H1 (cell line): ENCODE results near the gene ST8SIA5. TPM values are rescaled to one million over a fixed set of nuclear protein-coding genes. Genes with fewer than 3 reads are reported as not detected.

Experiments used
- CTCF ChIA-PET: fragments of 300-600 bp; sonication (Branson Sonifier 250); formaldehyde crosslinking; loops from one replicate; lab custom pipeline; 2021; ENCODE audit not compliant: partially characterized antibody; lab: Charles Lee
- POLR2A ChIA-PET: fragments of 300-600 bp; sonication (Branson Sonifier 250); formaldehyde crosslinking; loops from one replicate; lab custom pipeline; 2021; ENCODE audit warnings: inconsistent platforms; ENCODE audit not compliant: partially characterized antibody; lab: Charles Lee
- DNase-seq, 2 experiments: peaks; one replicate each; pipeline versions ENCODE4 v3.0.0 to v3.0.0-alpha.2; 2010 to 2022; ENCODE audit warnings: low spot score in 2 of 2, low read depth in 1 of 2, mixed read lengths in 1 of 2
- FAIRE-seq: peaks from 2 replicates; lab custom pipeline; 2011; peaks lifted over from hg19 to GRCh38; lab: Jason Lieb, UNC
- H2AFZ ChIP-seq: 2 replicates; pipeline ENCODE4 v1.8.1; 2012; ENCODE audit warnings: low read length, inconsistent platforms
- H2AK5ac ChIP-seq: 2 replicates; pipeline ENCODE4 v1.6.1; 2013; ENCODE audit warnings: low read depth, low read length
- H2BK120ac ChIP-seq: replicated peaks from 2 replicates; pipeline ENCODE3; 2013; ENCODE audit warnings: low read depth, low read length, inconsistent platforms
- H2BK12ac ChIP-seq: 2 replicates; pipeline ENCODE4 v1.6.1; 2013; ENCODE audit warnings: low read depth, low read length
- H2BK15ac ChIP-seq: 2 replicates; pipeline ENCODE4 v1.6.1; 2013; ENCODE audit warnings: low read length
- H2BK20ac ChIP-seq: 2 replicates; pipeline ENCODE4 v1.6.1; 2013; ENCODE audit warnings: low read length
- H2BK5ac ChIP-seq: 2 replicates; pipeline ENCODE4 v1.6.1; 2013; ENCODE audit warnings: low read depth, low read length
- H3K14ac ChIP-seq: 2 replicates; pipeline ENCODE4 v1.6.1; 2013; ENCODE audit warnings: inconsistent platforms; ENCODE audit not compliant: insufficient read length
- H3K18ac ChIP-seq: 2 replicates; pipeline ENCODE4 v1.6.1; 2013; ENCODE audit warnings: low read length; ENCODE audit errors: extremely low read depth
- H3K23ac ChIP-seq: 2 replicates; pipeline ENCODE4 v1.6.1; 2013; ENCODE audit warnings: inconsistent platforms; ENCODE audit not compliant: insufficient read length
- H3K23me2 ChIP-seq: 2 replicates; pipeline ENCODE4 v1.6.1; 2013; ENCODE audit warnings: low read depth, low read length
- H3K27ac ChIP-seq: 2 replicates; pipeline ENCODE4 v1.6.1; 2011; ENCODE audit warnings: low read depth, low read length, inconsistent platforms
- H3K27me3 ChIP-seq, 4 experiments: replicated peaks in 1 of 4; 1 replicate in 1 of 4; 2 replicates in 3 of 4; pipeline versions ENCODE4 v1.6.1 to v1.8.1; 2011 to 2013; ENCODE audit warnings: low read length in 3 of 4, mild to moderate bottlenecking in 3 of 4, inconsistent platforms in 2 of 4, mixed read lengths in 2 of 4, moderate library complexity in 1 of 4; ENCODE audit not compliant: control insufficient read depth in 3 of 4, insufficient read depth in 3 of 4; ENCODE audit errors: extremely low read depth in 1 of 4
- H3K36me3 ChIP-seq, 4 experiments: 2 replicates each; pipeline versions ENCODE4 v1.6.1 to v1.8.1; 2011 to 2013; ENCODE audit warnings: mild to moderate bottlenecking in 4 of 4, low read length in 3 of 4, moderate library complexity in 2 of 4, control low read depth in 1 of 4, inconsistent platforms in 1 of 4; ENCODE audit not compliant: insufficient read depth in 4 of 4, control insufficient read depth in 2 of 4
- H3K4ac ChIP-seq: replicated peaks from 2 replicates; pipeline ENCODE3; 2013; ENCODE audit warnings: low read length, low read depth, mixed read lengths, inconsistent platforms; ENCODE audit not compliant: insufficient read length
- H3K4me1 ChIP-seq, 4 experiments: replicated peaks in 1 of 4; 1 replicate in 1 of 4; 2 replicates in 3 of 4; pipeline versions ENCODE4 v1.6.1 to v1.8.1; 2011 to 2013; ENCODE audit warnings: low read length in 3 of 4, inconsistent platforms in 2 of 4, mixed read lengths in 1 of 4; ENCODE audit not compliant: insufficient read depth in 4 of 4, control insufficient read depth in 3 of 4
- H3K4me2 ChIP-seq, 2 experiments: 2 replicates each; pipeline versions ENCODE4 v1.6.1 to v1.8.1; 2011 to 2013; ENCODE audit warnings: low read depth in 2 of 2, low read length in 2 of 2, control low read depth in 1 of 2, inconsistent platforms in 1 of 2, mild to moderate bottlenecking in 1 of 2; ENCODE audit not compliant: insufficient read depth in 1 of 2
- H3K4me3 ChIP-seq, 4 experiments: fragments of 200-600, 300-600 bp in 1 of 4; sonication (generic), shearing (Covaris generic), sonication (Bioruptor Twin) in 1 of 4; 2 replicates each; pipeline versions ENCODE4 v1.5.1 to v1.8.1; 2011 to 2016; ENCODE audit warnings: low read length in 4 of 4, low read depth in 3 of 4, control low read depth in 2 of 4, inconsistent platforms in 2 of 4, mild to moderate bottlenecking in 2 of 4, mixed read lengths in 1 of 4, moderate library complexity in 1 of 4; ENCODE audit not compliant: insufficient read depth in 2 of 4; ENCODE audit errors: extremely low read depth in 1 of 4
- H3K56ac ChIP-seq: replicated peaks from 2 replicates; pipeline ENCODE3; 2013; ENCODE audit warnings: low read depth, mild to moderate bottlenecking, mixed read lengths, low read length, inconsistent platforms; ENCODE audit not compliant: insufficient read length
- H3K79me1 ChIP-seq: 2 replicates; pipeline ENCODE4 v1.6.1; 2013; ENCODE audit warnings: low read depth, low read length, control low read depth
- H3K79me2 ChIP-seq, 2 experiments: 2 replicates each; pipeline versions ENCODE4 v1.6.1 to v1.8.1; 2012 to 2013; ENCODE audit warnings: low read length in 2 of 2, mild to moderate bottlenecking in 2 of 2, inconsistent platforms in 1 of 2; ENCODE audit not compliant: insufficient read depth in 2 of 2, control insufficient read depth in 1 of 2
- H3K9ac ChIP-seq, 4 experiments: replicated peaks in 1 of 4; 1 replicate in 1 of 4; 2 replicates in 3 of 4; pipeline versions ENCODE4 v1.6.1 to v1.8.1; 2011 to 2013; ENCODE audit warnings: low read depth in 3 of 4, low read length in 3 of 4, control low read depth in 2 of 4, mild to moderate bottlenecking in 2 of 4, moderate library complexity in 2 of 4, inconsistent platforms in 1 of 4; ENCODE audit errors: extremely low read depth in 1 of 4
- H3K9me3 ChIP-seq, 2 experiments: 2 replicates each; pipeline versions ENCODE4 v1.6.1 to v1.8.1; 2012 to 2013; ENCODE audit warnings: mild to moderate bottlenecking in 2 of 2, moderate library complexity in 2 of 2, control low read depth in 1 of 2, inconsistent platforms in 1 of 2, low read depth in 1 of 2, low read length in 1 of 2, mixed read lengths in 1 of 2; ENCODE audit not compliant: insufficient read depth in 2 of 2
- H4K20me1 ChIP-seq, 2 experiments: replicated peaks in 1 of 2; 2 replicates each; pipeline versions ENCODE3 to v1.8.1; 2011 to 2013; ENCODE audit warnings: inconsistent platforms in 2 of 2, low read length in 2 of 2, mild to moderate bottlenecking in 1 of 2; ENCODE audit not compliant: insufficient read depth in 2 of 2, control insufficient read depth in 1 of 2
- H4K5ac ChIP-seq: 2 replicates; pipeline ENCODE4 v1.6.1; 2013; ENCODE audit warnings: low read length, low read depth, mixed read lengths, inconsistent platforms; ENCODE audit not compliant: insufficient read length
- H4K8ac ChIP-seq: 2 replicates; pipeline ENCODE4 v1.8.0; 2013; ENCODE audit warnings: mild to moderate bottlenecking, moderate library complexity, low read length, inconsistent platforms; ENCODE audit not compliant: insufficient read depth; ENCODE audit errors: extremely low read depth
- H4K91ac ChIP-seq: replicated peaks from 2 replicates; pipeline ENCODE3; 2013; ENCODE audit warnings: low read length, mixed read lengths, inconsistent platforms; ENCODE audit not compliant: insufficient read length
- EP300 ChIP-seq, 2 experiments: IDR thresholded peaks; 1 replicate in 1 of 2; 2 replicates in 1 of 2; pipeline ENCODE4 v1.6.1; 2011 to 2012; ENCODE audit warnings: low read depth in 2 of 2, low read length in 2 of 2, mild to moderate bottlenecking in 2 of 2, borderline replicate concordance in 1 of 2, inconsistent platforms in 1 of 2, moderate library complexity in 1 of 2
- MAX ChIP-seq: IDR thresholded peaks from 2 replicates; pipeline ENCODE4 v1.6.1; 2012; ENCODE audit warnings: inconsistent platforms
- NRF1 ChIP-seq: IDR thresholded peaks from 2 replicates; pipeline ENCODE4 v1.6.1; 2011; ENCODE audit warnings: mild to moderate bottlenecking, low read depth, low read length, improper control_type of control experiment
- PHF8 ChIP-seq: fragments of 200-600 bp; sonication (generic); conservative IDR thresholded peaks from 2 replicates; pipeline ENCODE4 v1.7.1; 2012; ENCODE audit warnings: low read depth, mild to moderate bottlenecking, inconsistent platforms, low read length, moderate library complexity
- SIN3A ChIP-seq, 2 experiments: IDR thresholded peaks in 1 of 2; conservative IDR thresholded peaks in 1 of 2; 2 replicates each; pipeline ENCODE4 v1.6.1; 2011 to 2012; ENCODE audit warnings: low read length in 2 of 2, improper control_type of control experiment in 1 of 2, low read depth in 1 of 2, mild to moderate bottlenecking in 1 of 2
- SP4 ChIP-seq: IDR thresholded peaks from 2 replicates; pipeline ENCODE4 v1.6.1; 2012; ENCODE audit warnings: low read length, inconsistent platforms
- WGBS, 2 experiments: shearing (Covaris generic) in 1 of 2; methylation state at CpG; one replicate each; pipeline versions ENCODE4 v1.1.6 to v1.1.7; 2013 to 2015; ENCODE audit warnings: low lambda C conversion rate in 2 of 2, mixed read lengths in 2 of 2, inconsistent platforms in 1 of 2, low coverage in 1 of 2, missing lambda C conversion rate in 1 of 2; ENCODE audit not compliant: insufficient replicate concordance in 2 of 2, insufficient coverage in 1 of 2, insufficient read length in 1 of 2; ENCODE audit errors: extremely low coverage in 1 of 2, missing lambda C conversion rate in 1 of 2; 5-methylcytosine and 5-hydroxymethylcytosine counted together
- polyA plus RNA-seq, 7 experiments: library from polyadenylated mRNA; depleted of rRNA in 3 of 7; stranded (reverse) in 5 of 7; unstranded in 2 of 7; fragments of >200 nt in 5 of 7; fragments of 200-250 nt in 2 of 7; gene quantifications; 1 replicate in 5 of 7; 2 replicates in 1 of 7; 4 replicates in 1 of 7; pipeline versions ENCODE4 v1.2.1 to v1.2.3, GENCODE V29; 2011 to 2013; ENCODE audit warnings: missing spikeins in 2 of 7, mixed read lengths in 2 of 7
- total RNA-seq: library from RNA; stranded (reverse); fragmentation: NEBNext Ultra II Directional; extraction: Animal tissue kit (Norgen Biotek cat#: 25700); gene quantifications from 2 replicates; pipeline ENCODE4 v1.2.1, GENCODE V29; 2021

Gene ST8SIA5
- total and polyA plus RNA-seq, 2 of the 8 experiments (the other 6 are each of a cell fraction or from before 2014, with no cell fraction given), result 2.4 to 6.3 TPM

- H4K20me1 ChIP-seq, result peaks cover 0 to 2% of the 10 kb centered on the region in 2 experiments
- no peaks in the 10 kb centered on the region for H3K79me2 ChIP-seq
- no peaks in the 10 kb centered on the region for H3K36me3 ChIP-seq
- ChIA-PET CTCF (interaction anchor here (0.7 to 1.9 kb wide), 9 partner anchors 8 to 513 kb away, joined by 3 to 6 read pairs (median 4); no protein-coding TSS in a partner anchor), POLR2A (interaction anchor here (0.5 kb wide), 1 partner anchor 1024 kb away, joined by 3 read pairs; no protein-coding TSS in a partner anchor)
- H3K4me1 ChIP-seq, result peaks cover 0 to 4% (median 0%) of the 10 kb centered on the region in 4 experiments; a peak in 3 of 7 replicates
- no peak overlapping the region for H2BK12ac ChIP-seq
- H4K5ac ChIP-seq, result no peak overlapping the region
- H2BK120ac ChIP-seq, result no peak overlapping the region
- 92% methylated on average over 6 of the region's 6 CpGs; no CpG with 5 or more reads in 1 of the 2 experiments for whole genome bisulfite sequencing, 2 experiments
- H3K27me3 ChIP-seq, result no peaks in the 10 kb centered on the region; a peak in 1 of 7 replicates
- no peak overlapping the region for H2AFZ ChIP-seq
- no peak overlapping the region for H3K4ac ChIP-seq
- no peak overlapping the region for H3K4me3 ChIP-seq
- no peak for DNase-seq
- no peaks in the 10 kb centered on the region for H3K79me1 ChIP-seq
- no peak overlapping the region for H3K4me2 ChIP-seq
- no peak overlapping the region for H3K56ac ChIP-seq
- H2BK15ac ChIP-seq, result no peak overlapping the region
- no peak overlapping the region for H4K91ac ChIP-seq
- H2AK5ac ChIP-seq, result no peak overlapping the region
- H3K9ac ChIP-seq, result no peak overlapping the region
- H4K8ac ChIP-seq, result no peak overlapping the region
- H2BK5ac ChIP-seq, result no peak overlapping the region
- no peak overlapping the region for H3K14ac ChIP-seq
- H3K18ac ChIP-seq, result no peak overlapping the region
- TF ChIP-seq SP4 (no peak), SIN3A (conservative IDR thresholded peaks at IDR 0.05 in 1 of 2, IDR thresholded peaks at IDR 0.05 in 1 of 2; ENCODE audit: low read depth in 1 of 2, low read length in 2 of 2) (no peak), EP300 (IDR thresholded peaks at IDR 0.05; ENCODE audit: borderline replicate concordance in 1 of 2, low read depth in 2 of 2, low read length in 2 of 2) (no peak), PHF8 (no peak), NRF1 (no peak), MAX (no peak)
- H3K27ac ChIP-seq, result no peak overlapping the region
- peaks cover 7% of the 10 kb centered on the region; the same call in 1 of the 2 replicates for H3K23me2 ChIP-seq
- FAIRE-seq, result no peak
- no peak overlapping the region for H3K23ac ChIP-seq
- H3K9me3 ChIP-seq, result no peaks in the 10 kb centered on the region
- no peak overlapping the region for H2BK20ac ChIP-seq
Measured at GRCh38 chr18:46702471-46702870, 54.4 kb downstream of the ST8SIA5 start.
